Fibroblast of skin of scalp (primary cell): ENCODE measurements around the gene APOOL. TPM values are rescaled to one million over a fixed set of nuclear protein-coding genes. Genes with fewer than 3 reads are reported as not detected.
"Not testable (repeated sequence)": the region's sequence is repeated elsewhere in the genome, so short reads cannot be mapped to it uniquely, and the experiment has no call there.

ENCODE experiments used
- DNase-seq: peaks from one replicate; pipeline ENCODE4 v3.0.0-alpha.2; 2013
- polyA plus RNA-seq, 2 experiments: library from polyadenylated mRNA; unstranded; fragments of 120-200 nt; gene quantifications; one replicate each; pipeline ENCODE4 v1.2.1, GENCODE V29; 2013; ENCODE audit not compliant: insufficient read length in 2 of 2

APOOL gene
- 11.1 TPM for polyA plus RNA-seq (2013, experiment 1 of 2; ENCODE audit: insufficient read length)
- polyA plus RNA-seq (2013, experiment 2 of 2; ENCODE audit: insufficient read length), result 12.7 TPM

GRCh38 chrX:85003655-85004244 lies at the start of gene APOOL:
Gene APOOL (plus strand): TSS chrX:85003877. CDS start chrX:85003913, 36 bp downstream.
- DNase-seq, result peak; percentile 87

- peak; percentile 0 for DNase-seq
These were observed 47.4 kb upstream of the APOOL start for GRCh38 chrX:84956304-84956703.

- DNase-seq, result no peak
These were observed 28.9 kb upstream of the APOOL start for GRCh38 chrX:84974803-84975202.

- not testable (repeated sequence) for DNase-seq
These were observed 11.9 kb upstream of the APOOL start for GRCh38 chrX:84991739-84992138.

GRCh38 chrX:84993150-84993549 lies 10.5 kb upstream of the APOOL start:
- no peak for DNase-seq

- DNase-seq, result no peak
These were observed 2.3 kb upstream of the APOOL start for GRCh38 chrX:85001344-85001743.

- DNase-seq, result no peak
These were observed 578 bp downstream of the APOOL start for GRCh38 chrX:85004255-85004654.

- no peak for DNase-seq
These were observed 8.4 kb downstream of the APOOL start for GRCh38 chrX:85012098-85012497.

GRCh38 chrX:85015351-85015750 lies 11.7 kb downstream of the APOOL start:
- DNase-seq, result not testable (repeated sequence)

GRCh38 chrX:85017721-85018120 lies 14.0 kb downstream of the APOOL start:
- DNase-seq, result peak; percentile 34

GRCh38 chrX:85018471-85018870 lies 14.8 kb downstream of the APOOL start:
- no peak for DNase-seq

GRCh38 chrX:85020216-85020615 lies 16.5 kb downstream of the APOOL start:
- DNase-seq, result no peak

GRCh38 chrX:85024044-85024443 lies 20.4 kb downstream of the APOOL start:
- DNase-seq, result no peak

GRCh38 chrX:85024562-85024961 lies 20.9 kb downstream of the APOOL start:
- no peak for DNase-seq

GRCh38 chrX:85026170-85026569 lies 22.5 kb downstream of the APOOL start:
- DNase-seq, result no peak

GRCh38 chrX:85029043-85029442 lies 25.4 kb downstream of the APOOL start:
- no peak for DNase-seq

GRCh38 chrX:85031505-85031904 lies 27.8 kb downstream of the APOOL start:
- no peak for DNase-seq

- DNase-seq, result no peak
These were observed 33.4 kb downstream of the APOOL start for GRCh38 chrX:85037114-85037513.

- no peak for DNase-seq
These were observed 48.0 kb downstream of the APOOL start for GRCh38 chrX:85051627-85052026.

GRCh38 chrX:85052205-85052604 lies 48.5 kb downstream of the APOOL start:
- peak; percentile 56 for DNase-seq

- DNase-seq, result peak; percentile 87
These were observed 49.1 kb downstream of the APOOL start for GRCh38 chrX:85052636-85053343.

- no peak for DNase-seq
These were observed 62.0 kb downstream of the APOOL start for GRCh38 chrX:85065512-85066198.

GRCh38 chrX:85077247-85077646 lies 73.6 kb downstream of the APOOL start:
- DNase-seq, result not testable (repeated sequence)
